Measurements from ENCODE around the gene PPP1R37. TPM values are rescaled to one million over a fixed set of nuclear protein-coding genes. Genes with fewer than 3 reads are reported as not detected.

The PPP1R37 gene
- total and polyA plus RNA-seq, 2 of the 8 experiments (the other 6 are each of a cell fraction or from before 2014, with no cell fraction given), result 14.6 to 25.7 TPM

- CTCF ChIA-PET (ENCODE audit: partially characterized antibody), result interaction anchor here (5.5 to 6.1 kb wide), 2 partner anchors 9 to 22 kb away, joined by 57 to 73 read pairs; no protein-coding TSS in a partner anchor
- no peak for TF ChIP-seq RXRA (IDR thresholded peaks at IDR 0.05; ENCODE audit: insufficient read depth, low read depth, low read length)
- TF ChIP-seq SIRT6 (IDR thresholded peaks at IDR 0.05; ENCODE audit: low read length), result no peak
- no peak for TF ChIP-seq GTF2F1 (IDR thresholded peaks at IDR 0.05; ENCODE audit: borderline replicate concordance, low read depth, low read length)
These were observed 28.9 kb downstream of the PPP1R37 start for GRCh38 chr19:45121827-45122345.

More at GRCh38 chr19:45121827-45122345, 28.9 kb downstream of the PPP1R37 start:
- no peak overlapping the region for H3K4me3 ChIP-seq (ENCODE audit: extremely low read depth in 1 of 4, insufficient read depth in 2 of 4, low read depth in 3 of 4, low read length in 4 of 4)
- DNase-seq (ENCODE audit: low read depth in 1 of 2, low spot score in 2 of 2), result no peak
- H3K14ac ChIP-seq (ENCODE audit: insufficient read length), result no peak overlapping the region
- no peak overlapping the region for H2BK15ac ChIP-seq (ENCODE audit: low read length)
- no peak overlapping the region for H2AK5ac ChIP-seq (ENCODE audit: low read depth, low read length)
- WGBS, 2 experiments (ENCODE audit: extremely low coverage in 1 of 2, insufficient coverage in 1 of 2, insufficient read length in 1 of 2, insufficient replicate concordance in 2 of 2, low coverage in 1 of 2, low lambda C conversion rate in 2 of 2, missing lambda C conversion rate in 1 of 2), result 85% methylated on average over 11 of the region's 11 CpGs; no CpG with 5 or more reads in 1 of the 2 experiments
- no peaks in the 10 kb centered on the region for H3K36me3 ChIP-seq (ENCODE audit: control insufficient read depth in 2 of 4, insufficient read depth in 4 of 4, low read length in 3 of 4)
- FAIRE-seq, result no peak
- POLR2A ChIA-PET (ENCODE audit: partially characterized antibody), result interaction anchor here (1.6 to 2.8 kb wide), 2 partner anchors 9 to 32 kb away, joined by 6 to 8 read pairs; no protein-coding TSS in a partner anchor
- H2BK120ac ChIP-seq (replicated peaks; ENCODE audit: low read depth, low read length), result no peak overlapping the region
- H3K4me2 ChIP-seq (ENCODE audit: insufficient read depth in 1 of 2, low read depth in 2 of 2, low read length in 2 of 2), result no peak overlapping the region
- no peak overlapping the region for H3K27ac ChIP-seq (ENCODE audit: low read depth, low read length)
- no peak overlapping the region for H2BK5ac ChIP-seq (ENCODE audit: low read depth, low read length)
- no peak overlapping the region for H4K5ac ChIP-seq (ENCODE audit: insufficient read length, low read depth, low read length)
- H3K9me3 ChIP-seq (ENCODE audit: insufficient read depth in 2 of 2, low read depth in 1 of 2, low read length in 1 of 2), result no peaks in the 10 kb centered on the region
- H4K20me1 ChIP-seq (replicated peaks in 1 of 2; ENCODE audit: control insufficient read depth in 1 of 2, insufficient read depth in 2 of 2, low read length in 2 of 2), result peaks cover 25 to 51% of the 10 kb centered on the region in 2 experiments
- no peaks in the 10 kb centered on the region for H3K27me3 ChIP-seq (replicated peaks in 1 of 4; ENCODE audit: control insufficient read depth in 3 of 4, extremely low read depth in 1 of 4, insufficient read depth in 3 of 4, low read length in 3 of 4)
- no peak overlapping the region for H3K4ac ChIP-seq (replicated peaks; ENCODE audit: insufficient read length, low read depth, low read length)
- no peak overlapping the region for H2BK20ac ChIP-seq (ENCODE audit: low read length)
- peaks cover 0 to 11% (median 1%) of the 10 kb centered on the region in 4 experiments; a peak in 6 of 7 replicates for H3K4me1 ChIP-seq (replicated peaks in 1 of 4; ENCODE audit: control insufficient read depth in 3 of 4, insufficient read depth in 4 of 4, low read length in 3 of 4)
- no peak overlapping the region for H3K23ac ChIP-seq (ENCODE audit: insufficient read length)
- H2AFZ ChIP-seq (ENCODE audit: low read length), result no peak overlapping the region
- no peaks in the 10 kb centered on the region for H3K23me2 ChIP-seq (ENCODE audit: low read depth, low read length)
- H3K79me2 ChIP-seq (ENCODE audit: control insufficient read depth in 1 of 2, insufficient read depth in 2 of 2, low read length in 2 of 2), result peaks cover 0 to 64% of the 10 kb centered on the region in 2 experiments; a peak in 2 of 4 replicates
- no peak overlapping the region for H4K91ac ChIP-seq (replicated peaks; ENCODE audit: insufficient read length, low read length)
- H3K18ac ChIP-seq (ENCODE audit: extremely low read depth, low read length), result no peak overlapping the region
- no peak overlapping the region for H3K56ac ChIP-seq (replicated peaks; ENCODE audit: insufficient read length, low read depth, low read length)
- no peak overlapping the region for H2BK12ac ChIP-seq (ENCODE audit: low read depth, low read length)
- H4K8ac ChIP-seq (ENCODE audit: extremely low read depth, insufficient read depth, low read length), result no peak overlapping the region
- no peak overlapping the region for H3K9ac ChIP-seq (replicated peaks in 1 of 4; ENCODE audit: extremely low read depth in 1 of 4, low read depth in 3 of 4, low read length in 3 of 4)
- H3K79me1 ChIP-seq (ENCODE audit: low read depth, low read length), result peaks cover 38% of the 10 kb centered on the region
